ENCODE results near the gene THAP9. TPM values are rescaled to one million over a fixed set of nuclear protein-coding genes. Genes with fewer than 3 reads are reported as not detected.
A peak's percentile ranks its signal among the peaks of the same experiment; 100 is the strongest.
"Not testable (repeated sequence)": the region's sequence is repeated elsewhere in the genome, so short reads cannot be mapped to it uniquely, and the experiment has no call there.

The THAP9 gene
- total and polyA plus RNA-seq, 4 donors, result 2.0 to 13.6 (median 3.1) TPM

GRCh38 chr4:82864336-82864979, 36.1 kb upstream of the THAP9 start:
- Histone ChIP-seq H3K9ac (ENCODE audit: insufficient read depth in 1 of 2, low read length in 2 of 2) (no peak overlapping the region), H3K4me1 (ENCODE audit: control insufficient read depth in 5 of 5, insufficient read depth in 5 of 5, low read length in 5 of 5) (peaks cover 0 to 2% (median 0%) of the 10 kb centered on the region in 5 donors), H3K27me3 (ENCODE audit: control insufficient read depth in 3 of 3, insufficient read depth in 3 of 3, low read length in 2 of 3) (no peaks in the 10 kb centered on the region), H3K27ac (ENCODE audit: low read depth in 1 of 2, low read length in 1 of 2) (no peak overlapping the region), H3K4me3 (no peak overlapping the region), H3K36me3 (ENCODE audit: control insufficient read depth in 4 of 4, insufficient read depth in 4 of 4, low read length in 4 of 4) (peaks cover 17 to 51% (median 32%) of the 10 kb centered on the region in 4 donors), H3K9me3 (ENCODE audit: control insufficient read depth in 4 of 4, insufficient read depth in 3 of 4, low read length in 3 of 4) (no peaks in the 10 kb centered on the region)
- WGBS, 2 donors, result 89 to 97% methylated on average over 6 of the region's 6 CpGs
- ATAC-seq (ENCODE audit: insufficient read depth, low FRiP score) (no peak), DNase-seq (no peak)
- TF ChIP-seq CTCF (IDR thresholded peaks at IDR 0.05; ENCODE audit: control extremely low read depth, extremely low read depth), result no peak

- Histone ChIP-seq H3K36me3 (ENCODE audit: control insufficient read depth in 4 of 4, insufficient read depth in 4 of 4, low read length in 4 of 4) (peaks cover 20 to 57% (median 39%) of the 10 kb centered on the region in 4 donors), H3K27me3 (ENCODE audit: control insufficient read depth in 3 of 3, insufficient read depth in 3 of 3, low read length in 2 of 3) (no peaks in the 10 kb centered on the region), H3K4me3 (no peak overlapping the region), H3K27ac (ENCODE audit: low read depth in 1 of 2, low read length in 1 of 2) (no peak overlapping the region), H3K9ac (ENCODE audit: insufficient read depth in 1 of 2, low read length in 2 of 2) (no peak overlapping the region), H3K9me3 (ENCODE audit: control insufficient read depth in 4 of 4, insufficient read depth in 3 of 4, low read length in 3 of 4) (no peaks in the 10 kb centered on the region), H3K4me1 (ENCODE audit: control insufficient read depth in 5 of 5, insufficient read depth in 5 of 5, low read length in 5 of 5) (peaks cover 0 to 2% (median 0%) of the 10 kb centered on the region in 5 donors)
- DNase-seq (peak in 2 of 3 donors; percentile 23 to 25), ATAC-seq (ENCODE audit: insufficient read depth, low FRiP score) (peak; percentile 90)
- no peak for TF ChIP-seq CTCF (IDR thresholded peaks at IDR 0.05; ENCODE audit: control extremely low read depth, extremely low read depth)
- WGBS, 2 donors, result 0 to 4% methylated on average over 1 of the region's 1 CpG
These were observed 34.9 kb upstream of the THAP9 start for GRCh38 chr4:82865592-82865991.

- H3K4me1 ChIP-seq (ENCODE audit: control insufficient read depth in 5 of 5, insufficient read depth in 5 of 5, low read length in 5 of 5), result not testable (repeated sequence)
- 77 to 81% methylated on average over 6 of the region's 6 CpGs for WGBS, 2 donors
These were observed 34.5 kb upstream of the THAP9 start for GRCh38 chr4:82866033-82866432.

GRCh38 chr4:82866706-82867385, 33.7 kb upstream of the THAP9 start:
- Histone ChIP-seq H3K27me3 (ENCODE audit: control insufficient read depth in 3 of 3, insufficient read depth in 3 of 3, low read length in 2 of 3) (no peaks in the 10 kb centered on the region), H3K9ac (ENCODE audit: insufficient read depth in 1 of 2, low read length in 2 of 2) (no peak overlapping the region), H3K9me3 (ENCODE audit: control insufficient read depth in 4 of 4, insufficient read depth in 3 of 4, low read length in 3 of 4) (no peaks in the 10 kb centered on the region), H3K4me1 (ENCODE audit: control insufficient read depth in 5 of 5, insufficient read depth in 5 of 5, low read length in 5 of 5) (peaks cover 0 to 2% (median 0%) of the 10 kb centered on the region in 5 donors), H3K27ac (ENCODE audit: low read depth in 1 of 2, low read length in 1 of 2) (no peak overlapping the region), H3K4me3 (no peak overlapping the region), H3K36me3 (ENCODE audit: control insufficient read depth in 4 of 4, insufficient read depth in 4 of 4, low read length in 4 of 4) (peaks cover 27 to 62% (median 49%) of the 10 kb centered on the region in 4 donors)
- no peak for DNase-seq
- TF ChIP-seq CTCF (IDR thresholded peaks at IDR 0.05; ENCODE audit: control extremely low read depth, extremely low read depth), result no peak
- ATAC-seq (ENCODE audit: insufficient read depth, low FRiP score), result no peak
- WGBS, 2 donors, result 83 to 88% methylated on average over 8 of the region's 8 CpGs

More at GRCh38 chr4:82866033-82866432, 34.5 kb upstream of the THAP9 start:
- not testable (repeated sequence) for H3K9ac ChIP-seq (ENCODE audit: insufficient read depth in 1 of 2, low read length in 2 of 2); DNase-seq; H3K9me3 ChIP-seq (ENCODE audit: control insufficient read depth in 4 of 4, insufficient read depth in 3 of 4, low read length in 3 of 4); H3K27ac ChIP-seq (ENCODE audit: low read depth in 1 of 2, low read length in 1 of 2); H3K27me3 ChIP-seq (ENCODE audit: control insufficient read depth in 3 of 3, insufficient read depth in 3 of 3, low read length in 2 of 3); ATAC-seq (ENCODE audit: insufficient read depth, low FRiP score); H3K4me3 ChIP-seq
- H3K36me3 ChIP-seq (ENCODE audit: control insufficient read depth in 4 of 4, insufficient read depth in 4 of 4, low read length in 4 of 4), result peaks cover 22 to 61% (median 44%) of the 10 kb centered on the region in 4 donors

Measured in lung (tissue), 12 donors.